Nephron (organoid): Measurements from ENCODE around the gene CLECL1.

Source experiments
- H3K27ac Mint-ChIP-seq, 3 experiments: 2 replicates each; pipeline ENCODE4 v1.8.0; 2020; ENCODE audit warnings: mixed read lengths in 3 of 3, mild to moderate bottlenecking in 2 of 3, moderate library complexity in 1 of 3
- H3K27me3 Mint-ChIP-seq: 2 replicates; pipeline ENCODE4 v1.8.0; 2021; ENCODE audit warnings: low read depth, mild to moderate bottlenecking, moderate library complexity, mixed read lengths
- H3K36me3 Mint-ChIP-seq: 2 replicates; pipeline ENCODE4 v1.8.0; 2020; ENCODE audit warnings: low read depth, mixed read lengths
- H3K4me1 Mint-ChIP-seq: 2 replicates; pipeline ENCODE4 v1.8.0; 2020; ENCODE audit warnings: mixed read lengths
- H3K4me3 Mint-ChIP-seq, 3 experiments: 2 replicates each; pipeline ENCODE4 v1.8.0; 2020; ENCODE audit warnings: mild to moderate bottlenecking in 3 of 3, mixed read lengths in 3 of 3, moderate library complexity in 2 of 3
- H3K9me3 Mint-ChIP-seq: 2 replicates; pipeline ENCODE4 v1.8.0; 2020; ENCODE audit warnings: mixed read lengths
- TF ChIP-seq, protein P1 (sequence below), 3 experiments: fragments of 200-600 bp; sonication (generic); IDR thresholded peaks; one replicate each; pipeline ENCODE4 v1.5.0; 2021; ENCODE audit warnings: antibody characterized with exemption in 3 of 3; ENCODE audit not compliant: unreplicated experiment in 3 of 3

Gene CLECL1

DNA sequence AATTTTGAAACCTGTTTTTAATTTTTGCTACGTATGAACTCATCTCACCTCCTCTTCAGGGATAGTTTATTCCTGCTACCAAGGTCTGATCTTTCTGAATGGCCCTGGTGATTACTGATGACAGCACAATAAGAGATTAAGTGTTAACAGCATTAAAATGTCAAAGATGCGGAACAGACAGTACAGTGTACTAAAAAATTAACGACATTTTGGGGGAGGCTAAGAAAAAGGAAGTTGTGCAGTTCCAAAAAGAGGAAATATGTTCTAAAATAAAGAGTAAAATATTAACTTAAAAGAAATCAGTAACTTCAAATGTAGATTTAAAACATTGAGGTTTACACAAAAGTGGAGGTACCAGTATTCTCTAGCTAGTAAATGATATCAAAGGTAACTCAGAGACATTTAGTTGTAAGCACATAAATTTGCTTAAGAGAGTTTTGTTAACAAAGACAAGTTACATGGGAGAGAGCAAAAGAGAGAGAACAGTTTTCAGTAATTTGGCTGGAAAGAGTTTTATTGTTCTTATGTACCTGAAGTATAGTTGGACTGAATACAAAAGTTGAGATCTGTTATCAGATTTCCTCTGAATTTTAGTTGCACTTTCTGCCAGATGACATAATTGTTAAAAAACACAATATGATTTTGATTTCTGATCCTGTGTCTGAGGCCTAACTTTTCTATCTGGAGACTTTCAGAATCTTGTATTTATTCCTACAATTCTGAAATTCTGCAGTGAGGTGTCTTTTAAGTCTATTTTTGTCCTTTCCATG lies 4.2 kb upstream of the CLECL1 start:
- Mint-ChIP-seq H3K27ac (peak overlapping the region; percentile 1 to 41 (median 1)), H3K27me3 (no peaks in the 10 kb centered on the region), H3K4me3 (no peak overlapping the region), H3K4me1 (peaks cover 10% of the 10 kb centered on the region), H3K9me3 (no peaks in the 10 kb centered on the region), H3K36me3 (no peaks in the 10 kb centered on the region)
- TF ChIP-seq, protein P1, sequence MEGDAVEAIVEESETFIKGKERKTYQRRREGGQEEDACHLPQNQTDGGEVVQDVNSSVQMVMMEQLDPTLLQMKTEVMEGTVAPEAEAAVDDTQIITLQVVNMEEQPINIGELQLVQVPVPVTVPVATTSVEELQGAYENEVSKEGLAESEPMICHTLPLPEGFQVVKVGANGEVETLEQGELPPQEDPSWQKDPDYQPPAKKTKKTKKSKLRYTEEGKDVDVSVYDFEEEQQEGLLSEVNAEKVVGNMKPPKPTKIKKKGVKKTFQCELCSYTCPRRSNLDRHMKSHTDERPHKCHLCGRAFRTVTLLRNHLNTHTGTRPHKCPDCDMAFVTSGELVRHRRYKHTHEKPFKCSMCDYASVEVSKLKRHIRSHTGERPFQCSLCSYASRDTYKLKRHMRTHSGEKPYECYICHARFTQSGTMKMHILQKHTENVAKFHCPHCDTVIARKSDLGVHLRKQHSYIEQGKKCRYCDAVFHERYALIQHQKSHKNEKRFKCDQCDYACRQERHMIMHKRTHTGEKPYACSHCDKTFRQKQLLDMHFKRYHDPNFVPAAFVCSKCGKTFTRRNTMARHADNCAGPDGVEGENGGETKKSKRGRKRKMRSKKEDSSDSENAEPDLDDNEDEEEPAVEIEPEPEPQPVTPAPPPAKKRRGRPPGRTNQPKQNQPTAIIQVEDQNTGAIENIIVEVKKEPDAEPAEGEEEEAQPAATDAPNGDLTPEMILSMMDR (IDR thresholded peaks at IDR 0.05; ENCODE audit: unreplicated experiment in 3 of 3), result no peak

DNA sequence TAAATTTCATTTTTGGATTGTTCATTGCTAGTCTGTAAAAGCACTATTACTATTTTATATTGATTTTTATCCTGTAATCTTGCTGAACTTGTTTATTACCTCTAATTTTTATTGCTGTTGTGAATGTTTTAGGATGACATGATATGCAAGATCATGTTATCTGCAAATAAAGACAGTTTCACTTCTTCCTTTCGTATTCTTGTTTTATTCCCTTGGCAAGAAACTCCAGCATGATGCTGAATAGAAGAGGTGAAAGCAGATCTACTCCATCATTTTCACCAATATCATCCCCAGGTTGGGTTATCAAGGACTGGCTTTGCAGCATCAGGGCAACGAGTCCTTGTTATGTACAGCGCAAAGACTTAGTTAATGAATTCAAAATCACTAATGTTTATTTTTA lies 2.7 kb upstream of the CLECL1 start:
- H3K27me3 Mint-ChIP-seq, result no peaks in the 10 kb centered on the region
- H3K4me3 Mint-ChIP-seq, result no peak overlapping the region
- TF ChIP-seq, protein P1 (IDR thresholded peaks at IDR 0.05; ENCODE audit: unreplicated experiment in 3 of 3), result no peak
- H3K9me3 Mint-ChIP-seq, result no peaks in the 10 kb centered on the region
- H3K4me1 Mint-ChIP-seq, result peaks cover 10% of the 10 kb centered on the region
- H3K27ac Mint-ChIP-seq, result no peak overlapping the region
- no peaks in the 10 kb centered on the region for H3K36me3 Mint-ChIP-seq

DNA sequence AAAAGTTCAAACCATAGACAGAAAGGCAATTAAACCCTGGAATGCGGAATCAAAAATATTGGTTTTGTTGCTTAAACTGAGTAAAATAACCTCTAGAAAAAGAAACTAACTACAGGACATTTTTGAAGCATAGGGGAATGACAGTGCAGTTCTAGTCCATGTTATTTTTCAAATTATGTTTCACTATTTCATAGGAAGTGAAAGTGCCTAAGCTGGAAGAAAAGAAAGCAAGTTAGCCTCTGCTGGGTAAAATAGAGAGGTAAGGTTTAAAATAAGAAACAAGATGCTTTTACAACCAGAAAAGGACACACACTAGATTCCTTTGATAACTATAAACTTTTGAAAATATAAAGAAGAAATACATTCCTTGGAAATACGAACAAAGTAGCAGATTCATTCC lies 1.1 kb downstream of the CLECL1 start:
- H3K36me3 Mint-ChIP-seq, result no peaks in the 10 kb centered on the region
- H3K27ac Mint-ChIP-seq, result no peak overlapping the region

DNA sequence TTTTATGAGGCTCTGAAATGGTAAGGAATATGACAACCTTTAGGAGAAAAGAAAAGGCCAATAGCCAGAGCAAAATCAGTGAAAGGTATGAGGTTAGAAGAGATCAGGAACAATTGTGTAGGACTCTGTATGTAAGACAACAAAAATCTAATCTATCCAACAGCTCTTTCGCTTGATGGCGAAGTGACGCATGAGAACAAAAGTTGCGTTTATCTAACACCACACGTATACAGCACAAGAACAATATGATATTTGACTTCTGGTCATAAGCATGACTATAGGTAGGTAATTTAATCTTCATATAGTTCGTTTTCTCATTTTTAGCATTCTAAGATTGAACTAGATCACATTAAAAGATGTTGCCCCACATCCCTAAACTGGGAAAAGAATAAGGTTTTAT lies 1.5 kb downstream of the CLECL1 start:
- H3K4me3 Mint-ChIP-seq, result no peak overlapping the region
- no peaks in the 10 kb centered on the region for H3K36me3 Mint-ChIP-seq
- H3K27me3 Mint-ChIP-seq, result no peaks in the 10 kb centered on the region
- no peaks in the 10 kb centered on the region for H3K9me3 Mint-ChIP-seq
- H3K4me1 Mint-ChIP-seq, result no peaks in the 10 kb centered on the region
- TF ChIP-seq, protein P1 (IDR thresholded peaks at IDR 0.05; ENCODE audit: unreplicated experiment in 3 of 3), result no peak
- no peak overlapping the region for H3K27ac Mint-ChIP-seq

More for the DNA sequence above, 1.1 kb downstream of the CLECL1 start:
- H3K4me1 Mint-ChIP-seq, result peaks cover 2% of the 10 kb centered on the region
- H3K4me3 Mint-ChIP-seq, result no peak overlapping the region
- H3K27me3 Mint-ChIP-seq, result no peaks in the 10 kb centered on the region
- H3K9me3 Mint-ChIP-seq, result no peaks in the 10 kb centered on the region
- TF ChIP-seq, protein P1 (IDR thresholded peaks at IDR 0.05; ENCODE audit: unreplicated experiment in 3 of 3), result no peak

DNA sequence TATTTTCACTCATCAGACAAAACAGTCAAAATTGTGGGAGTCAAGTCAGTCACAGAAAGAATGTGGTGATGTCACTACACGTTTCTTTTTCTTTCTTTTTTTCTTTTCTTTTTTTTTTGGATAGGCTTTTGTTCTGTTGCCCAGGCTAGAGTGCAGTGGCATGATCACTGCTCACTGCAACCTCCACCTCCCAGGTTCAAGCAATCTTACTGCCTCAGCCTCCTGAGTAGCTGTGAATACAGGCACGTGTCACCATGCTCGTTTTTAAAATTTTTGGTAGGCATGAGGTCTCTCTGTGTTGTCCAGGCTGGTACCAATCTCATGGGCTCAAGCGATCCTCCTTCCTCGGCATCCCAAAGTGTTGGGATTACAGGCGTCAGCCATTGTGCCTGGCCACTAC lies 2.3 kb downstream of the CLECL1 start:
- Mint-ChIP-seq H3K9me3 (no peaks in the 10 kb centered on the region), H3K27ac (no peak overlapping the region), H3K36me3 (no peaks in the 10 kb centered on the region), H3K4me3 (no peak overlapping the region), H3K4me1 (no peaks in the 10 kb centered on the region), H3K27me3 (no peaks in the 10 kb centered on the region)
- TF ChIP-seq, protein P1 (IDR thresholded peaks at IDR 0.05; ENCODE audit: unreplicated experiment in 3 of 3), result no peak

DNA sequence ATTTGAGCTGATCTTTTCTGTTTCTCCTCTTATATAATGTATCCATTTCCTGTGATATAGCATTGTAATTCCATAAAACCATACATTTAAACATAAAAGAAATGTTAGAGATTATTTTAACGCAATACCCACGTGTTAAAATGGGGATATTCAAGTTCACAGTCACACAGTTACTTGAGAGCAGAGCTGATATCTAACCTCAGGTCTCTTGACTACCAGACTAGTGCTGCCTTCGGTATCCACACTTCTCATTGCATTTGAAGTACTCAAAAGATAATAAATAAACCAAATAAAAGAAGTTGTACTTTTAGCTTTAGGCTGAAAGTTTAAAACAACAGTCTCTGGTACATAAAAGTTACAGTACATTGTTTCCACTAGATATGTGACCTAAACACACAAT lies 2.9 kb downstream of the CLECL1 start:
- no peaks in the 10 kb centered on the region for H3K36me3 Mint-ChIP-seq
- H3K27me3 Mint-ChIP-seq, result no peaks in the 10 kb centered on the region
- H3K27ac Mint-ChIP-seq, result no peak overlapping the region
- no peak overlapping the region for H3K4me3 Mint-ChIP-seq
- H3K4me1 Mint-ChIP-seq, result no peaks in the 10 kb centered on the region
- no peaks in the 10 kb centered on the region for H3K9me3 Mint-ChIP-seq
- TF ChIP-seq, protein P1 (IDR thresholded peaks at IDR 0.05; ENCODE audit: unreplicated experiment in 3 of 3), result no peak
